DND-41 (cell line): Measurements from ENCODE around the gene RBMX.

Source experiments
- EZH2 ChIP-seq: IDR thresholded peaks from 3 replicates; pipeline ENCODE4 v1.6.1; 2012; ENCODE audit warnings: borderline replicate concordance, low read depth, mild to moderate bottlenecking, moderate library complexity, low read length, inconsistent platforms; ENCODE audit not compliant: severe bottlenecking
- TF ChIP-seq, protein P1 (sequence below): IDR thresholded peaks from 2 replicates; pipeline ENCODE4 v1.5.1; 2012; ENCODE audit warnings: borderline replicate concordance, low read length, moderate library complexity, mild to moderate bottlenecking; ENCODE audit not compliant: poor library complexity, severe bottlenecking; ENCODE audit errors: extremely low read depth

DNA sequence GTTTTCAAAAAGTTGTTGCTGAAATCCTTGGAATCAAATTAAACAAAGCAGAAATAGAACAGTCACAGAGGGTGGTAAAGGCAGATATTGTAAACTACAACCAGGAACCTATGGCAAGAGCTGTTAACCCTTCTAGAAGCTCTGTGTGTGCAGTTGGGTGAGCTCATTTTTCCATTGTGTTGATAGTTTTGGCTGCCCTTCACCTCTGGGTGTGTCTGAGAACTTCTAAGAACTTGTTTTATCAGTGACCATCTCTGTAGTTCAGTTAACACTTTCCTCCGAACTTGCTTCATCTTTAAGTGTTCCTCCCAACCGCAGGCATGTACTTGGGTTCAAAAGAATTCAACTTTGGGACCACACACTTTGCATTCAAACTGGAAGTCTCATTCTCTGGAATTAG lies 32.7 kb downstream of the RBMX start:
- TF ChIP-seq, protein P1, sequence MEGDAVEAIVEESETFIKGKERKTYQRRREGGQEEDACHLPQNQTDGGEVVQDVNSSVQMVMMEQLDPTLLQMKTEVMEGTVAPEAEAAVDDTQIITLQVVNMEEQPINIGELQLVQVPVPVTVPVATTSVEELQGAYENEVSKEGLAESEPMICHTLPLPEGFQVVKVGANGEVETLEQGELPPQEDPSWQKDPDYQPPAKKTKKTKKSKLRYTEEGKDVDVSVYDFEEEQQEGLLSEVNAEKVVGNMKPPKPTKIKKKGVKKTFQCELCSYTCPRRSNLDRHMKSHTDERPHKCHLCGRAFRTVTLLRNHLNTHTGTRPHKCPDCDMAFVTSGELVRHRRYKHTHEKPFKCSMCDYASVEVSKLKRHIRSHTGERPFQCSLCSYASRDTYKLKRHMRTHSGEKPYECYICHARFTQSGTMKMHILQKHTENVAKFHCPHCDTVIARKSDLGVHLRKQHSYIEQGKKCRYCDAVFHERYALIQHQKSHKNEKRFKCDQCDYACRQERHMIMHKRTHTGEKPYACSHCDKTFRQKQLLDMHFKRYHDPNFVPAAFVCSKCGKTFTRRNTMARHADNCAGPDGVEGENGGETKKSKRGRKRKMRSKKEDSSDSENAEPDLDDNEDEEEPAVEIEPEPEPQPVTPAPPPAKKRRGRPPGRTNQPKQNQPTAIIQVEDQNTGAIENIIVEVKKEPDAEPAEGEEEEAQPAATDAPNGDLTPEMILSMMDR: no peak
- no peak for TF ChIP-seq EZH2
